Caco-2 (cell line): Measurements from ENCODE around the gene JAK1. TPM values are rescaled to one million over a fixed set of nuclear protein-coding genes. Genes with fewer than 3 reads are reported as not detected.
"Not testable (repeated sequence)": the region's sequence is repeated elsewhere in the genome, so short reads cannot be mapped to it uniquely, and the experiment has no call there.

Experiments used
- BruUV-seq: library from RNA; stranded (reverse); fragments of 400-500 nt; replicated peaks from 2 replicates; lab custom pipeline; 2021; lab: Mats Ljungman, UMichigan
- CTCF ChIA-PET: fragments of 300-600 bp; sonication (Branson Sonifier 250); formaldehyde crosslinking; loops from one replicate; lab custom pipeline; 2022; ENCODE audit warnings: antibody characterized with exemption; lab: Charles Lee
- POLR2A ChIA-PET: fragments of 300-600 bp; sonication (Branson Sonifier 250); formaldehyde crosslinking; loops from one replicate; lab custom pipeline; 2022; ENCODE audit warnings: antibody characterized with exemption; lab: Charles Lee
- DNase-seq, 2 experiments: peaks; one replicate each; pipeline versions ENCODE4 v3.0.0 to v3.0.0-alpha.2; 2020 to 2022
- H3K27me3 ChIP-seq: replicated peaks from 2 replicates; pipeline ENCODE4 v1.6.0; 2011; ENCODE audit warnings: low read length; ENCODE audit not compliant: control insufficient read depth, insufficient read depth
- H3K36me3 ChIP-seq: 2 replicates; pipeline ENCODE4 v1.5.1; 2011; ENCODE audit warnings: low read length; ENCODE audit not compliant: control insufficient read depth, insufficient read depth
- H3K4me1 ChIP-seq: fragments of 250-450 bp; sonication (Bioruptor Pico); 2 replicates; pipeline ENCODE4 v1.5.1; 2020; ENCODE audit warnings: mild to moderate bottlenecking
- H3K4me3 ChIP-seq: 2 replicates; pipeline ENCODE4 v1.5.1; 2011; ENCODE audit warnings: low read depth, mild to moderate bottlenecking, control low read depth, low read length
- H3K9me3 ChIP-seq: fragments of 250-450 bp; sonication (Bioruptor Pico); 2 replicates; pipeline ENCODE4 v1.5.1; 2020; ENCODE audit warnings: mild to moderate bottlenecking, moderate library complexity
- H3K27ac Mint-ChIP-seq: one replicate; pipeline ENCODE4 v1.8.0; 2022; ENCODE audit warnings: mixed read lengths; ENCODE audit not compliant: unreplicated experiment
- H3K27me3 Mint-ChIP-seq: one replicate; pipeline ENCODE4 v1.8.0; 2022; ENCODE audit warnings: mixed read lengths; ENCODE audit not compliant: insufficient read depth, unreplicated experiment
- H3K36me3 Mint-ChIP-seq: one replicate; pipeline ENCODE4 v1.8.0; 2022; ENCODE audit warnings: mild to moderate bottlenecking, mixed read lengths; ENCODE audit not compliant: insufficient read depth, unreplicated experiment
- H3K4me1 Mint-ChIP-seq: one replicate; pipeline ENCODE4 v1.8.0; 2022; ENCODE audit warnings: low read depth, mixed read lengths; ENCODE audit not compliant: unreplicated experiment
- H3K4me3 Mint-ChIP-seq: one replicate; pipeline ENCODE4 v1.8.0; 2022; ENCODE audit warnings: mild to moderate bottlenecking, moderate library complexity, mixed read lengths; ENCODE audit not compliant: unreplicated experiment
- H3K9me3 Mint-ChIP-seq: one replicate; pipeline ENCODE4 v1.8.0; 2022; ENCODE audit warnings: mixed read lengths; ENCODE audit not compliant: unreplicated experiment
- intact Hi-C: fragments of 100-400 bp; cut with micrococcal nuclease; formaldehyde crosslinking; loops from one replicate; pipeline ENCODE4 v1.10.0; 2022; ENCODE audit not compliant: unreplicated experiment
- total RNA-seq: library from RNA; stranded (reverse); gene quantifications from 2 replicates; pipeline ENCODE4 v1.2.3, GENCODE V29; 2022
- TF ChIP-seq, protein P1 (sequence below), 2 experiments: fragments of 200-600 bp in 1 of 2; IDR thresholded peaks; 1 replicate in 1 of 2; 2 replicates in 1 of 2; pipeline versions ENCODE4 v1.5.1 to v1.8.0; 2011 to 2022; ENCODE audit warnings: antibody characterized with exemption in 1 of 2, control low read depth in 1 of 2, inconsistent platforms in 1 of 2, low read depth in 1 of 2, low read length in 1 of 2, mild to moderate bottlenecking in 1 of 2, moderate library complexity in 1 of 2; ENCODE audit not compliant: insufficient read depth in 1 of 2, severe bottlenecking in 1 of 2, unreplicated experiment in 1 of 2

Gene JAK1
- total RNA-seq, 1 experiment from 2014 or later = 35.5 TPM

DNA sequence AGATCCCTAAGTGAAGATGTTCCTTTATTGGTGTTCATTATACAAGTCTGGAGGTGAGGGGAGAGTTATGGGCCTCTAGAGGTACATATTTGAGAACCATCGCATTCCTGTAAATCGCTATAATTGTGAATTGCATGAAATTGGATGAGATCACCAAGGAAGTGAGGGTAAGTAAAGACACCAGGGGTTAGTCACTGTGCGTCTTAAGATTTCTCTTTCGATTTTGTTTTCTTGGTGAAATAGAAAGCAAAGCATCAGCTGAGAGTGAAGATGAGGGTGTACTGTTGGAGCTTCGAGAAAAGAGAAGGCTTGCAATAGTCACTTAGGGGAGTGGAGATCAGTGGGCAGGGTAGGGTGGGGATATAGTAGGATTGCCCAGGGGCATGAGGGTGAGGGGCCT is 139.4 kb downstream of the JAK1 start:
- Mint-ChIP-seq H3K4me3 (no peak overlapping the region), H3K9me3 (no peaks in the 10 kb centered on the region), H3K27ac (no peak overlapping the region), H3K36me3 (peaks cover 13% of the 10 kb centered on the region), H3K27me3 (no peaks in the 10 kb centered on the region), H3K4me1 (peaks cover 12% of the 10 kb centered on the region)
- Histone ChIP-seq H3K36me3 (no peaks in the 10 kb centered on the region), H3K27me3 (no peaks in the 10 kb centered on the region), H3K9me3 (no peaks in the 10 kb centered on the region), H3K4me1 (no peaks in the 10 kb centered on the region), H3K4me3 (no peak overlapping the region)
- TF ChIP-seq, protein P1, sequence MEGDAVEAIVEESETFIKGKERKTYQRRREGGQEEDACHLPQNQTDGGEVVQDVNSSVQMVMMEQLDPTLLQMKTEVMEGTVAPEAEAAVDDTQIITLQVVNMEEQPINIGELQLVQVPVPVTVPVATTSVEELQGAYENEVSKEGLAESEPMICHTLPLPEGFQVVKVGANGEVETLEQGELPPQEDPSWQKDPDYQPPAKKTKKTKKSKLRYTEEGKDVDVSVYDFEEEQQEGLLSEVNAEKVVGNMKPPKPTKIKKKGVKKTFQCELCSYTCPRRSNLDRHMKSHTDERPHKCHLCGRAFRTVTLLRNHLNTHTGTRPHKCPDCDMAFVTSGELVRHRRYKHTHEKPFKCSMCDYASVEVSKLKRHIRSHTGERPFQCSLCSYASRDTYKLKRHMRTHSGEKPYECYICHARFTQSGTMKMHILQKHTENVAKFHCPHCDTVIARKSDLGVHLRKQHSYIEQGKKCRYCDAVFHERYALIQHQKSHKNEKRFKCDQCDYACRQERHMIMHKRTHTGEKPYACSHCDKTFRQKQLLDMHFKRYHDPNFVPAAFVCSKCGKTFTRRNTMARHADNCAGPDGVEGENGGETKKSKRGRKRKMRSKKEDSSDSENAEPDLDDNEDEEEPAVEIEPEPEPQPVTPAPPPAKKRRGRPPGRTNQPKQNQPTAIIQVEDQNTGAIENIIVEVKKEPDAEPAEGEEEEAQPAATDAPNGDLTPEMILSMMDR (IDR thresholded peaks at IDR 0.05; ENCODE audit: insufficient read depth in 1 of 2, low read depth in 1 of 2, low read length in 1 of 2, severe bottlenecking in 1 of 2, unreplicated experiment in 1 of 2) = no peak
- DNase-seq = no peak
- POLR2A ChIA-PET = no interaction called here
- BruUV-seq = no TSS peak
- CTCF ChIA-PET = interaction anchor here (0.5 kb wide), 1 partner anchor 556 kb away, joined by 3 read pairs; no protein-coding TSS in a partner anchor
- intact Hi-C loops = loop anchor here (10.0 kb wide), 1 partner anchor 282 kb away; no protein-coding TSS in a partner anchor

DNA sequence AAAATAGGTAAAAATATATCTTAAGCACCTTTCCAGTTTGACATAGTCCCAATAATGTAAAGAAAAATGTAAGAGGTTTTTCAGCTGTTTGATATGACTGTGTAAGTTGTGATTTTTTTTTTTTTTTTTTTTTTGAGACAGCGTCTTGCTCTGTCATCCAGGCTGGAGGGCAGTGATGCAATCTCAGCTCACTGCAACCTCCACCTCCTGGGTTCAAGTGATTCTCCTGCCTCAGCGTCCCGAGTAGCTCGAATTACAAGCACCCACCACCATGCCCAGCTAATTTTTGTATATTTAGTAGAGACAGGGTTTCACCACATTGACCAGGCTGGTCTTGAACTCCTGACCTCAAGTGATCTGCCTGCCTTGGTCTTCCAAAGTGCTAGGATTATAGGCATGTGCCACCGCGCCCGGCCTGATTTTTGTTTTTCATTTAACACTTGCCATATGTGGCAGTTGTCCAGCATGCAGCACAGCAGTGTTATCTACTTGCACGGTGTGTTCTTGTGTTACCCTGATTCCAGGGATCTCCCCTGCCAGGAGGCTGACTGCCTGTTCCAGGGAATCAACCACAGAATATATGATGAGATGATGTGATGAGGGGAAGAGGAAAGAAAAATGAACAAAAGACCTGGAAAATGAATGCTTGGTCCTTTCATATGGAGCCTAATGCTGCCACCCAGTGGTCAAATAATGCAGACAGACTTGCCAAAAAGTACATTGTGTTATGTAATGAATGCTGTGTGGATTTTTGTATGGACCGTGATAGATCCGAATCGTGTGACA is 142.5 kb downstream of the JAK1 start:
- H3K4me1 Mint-ChIP-seq = peaks cover 12% of the 10 kb centered on the region
- no peaks in the 10 kb centered on the region for H3K27me3 Mint-ChIP-seq
- no TSS peak for BruUV-seq
- Histone ChIP-seq H3K4me1 (no peaks in the 10 kb centered on the region), H3K36me3 (no peaks in the 10 kb centered on the region), H3K9me3 (no peaks in the 10 kb centered on the region), H3K4me3 (no peak overlapping the region), H3K27me3 (no peaks in the 10 kb centered on the region)
- TF ChIP-seq, protein P1 (IDR thresholded peaks at IDR 0.05; ENCODE audit: insufficient read depth in 1 of 2, low read depth in 1 of 2, low read length in 1 of 2, severe bottlenecking in 1 of 2, unreplicated experiment in 1 of 2) = peak; percentile 41 to 60
- no peak overlapping the region for H3K27ac Mint-ChIP-seq
- intact Hi-C loops = loop anchor here (1.0 to 10.0 kb wide), 4 partner anchors 79 to 322 kb away; partner anchors contain the start of gene RAVER2
- ChIA-PET POLR2A (no interaction called here), CTCF (interaction anchor here (0.7 kb wide), 3 partner anchors 11 to 497 kb away, joined by 3 to 4 read pairs (median 3); no protein-coding TSS in a partner anchor)
- no peaks in the 10 kb centered on the region for H3K9me3 Mint-ChIP-seq
- H3K36me3 Mint-ChIP-seq = peaks cover 13% of the 10 kb centered on the region
- no peak overlapping the region for H3K4me3 Mint-ChIP-seq
- peak; percentile 56 to 60 for DNase-seq

DNA sequence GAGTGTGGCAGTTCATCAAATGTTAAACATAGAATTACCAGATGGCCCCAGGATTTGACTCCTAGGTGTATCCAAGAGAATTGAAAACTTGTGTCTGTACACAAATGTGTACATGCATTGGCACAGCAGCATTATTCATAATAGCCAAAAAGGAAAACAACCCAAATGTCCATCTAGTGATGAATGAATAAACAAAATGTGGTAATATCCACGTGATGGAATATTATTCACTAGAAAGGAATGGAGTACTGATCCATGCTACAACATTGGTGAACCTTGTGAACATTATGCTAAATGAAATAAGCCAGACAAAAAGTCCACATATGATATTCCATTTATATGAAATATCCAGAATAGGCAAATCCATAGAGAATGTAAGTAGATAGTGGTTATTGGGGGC is 143.7 kb downstream of the JAK1 start:
- Mint-ChIP-seq H3K27me3 (no peaks in the 10 kb centered on the region), H3K27ac (no peak overlapping the region), H3K4me3 (no peak overlapping the region), H3K9me3 (no peaks in the 10 kb centered on the region), H3K36me3 (peaks cover 13% of the 10 kb centered on the region), H3K4me1 (peaks cover 12% of the 10 kb centered on the region)
- Histone ChIP-seq H3K9me3 (no peaks in the 10 kb centered on the region), H3K4me3 (no peak overlapping the region), H3K27me3 (no peaks in the 10 kb centered on the region), H3K4me1 (no peaks in the 10 kb centered on the region), H3K36me3 (no peaks in the 10 kb centered on the region)
- ChIA-PET CTCF (no interaction called here), POLR2A (no interaction called here)
- intact Hi-C loops = loop anchor here (5.0 to 10.0 kb wide), 2 partner anchors 278 to 320 kb away; no protein-coding TSS in a partner anchor
- BruUV-seq = no TSS peak
- TF ChIP-seq, protein P1 (IDR thresholded peaks at IDR 0.05; ENCODE audit: insufficient read depth in 1 of 2, low read depth in 1 of 2, low read length in 1 of 2, severe bottlenecking in 1 of 2, unreplicated experiment in 1 of 2) = no peak
- DNase-seq = no peak

DNA sequence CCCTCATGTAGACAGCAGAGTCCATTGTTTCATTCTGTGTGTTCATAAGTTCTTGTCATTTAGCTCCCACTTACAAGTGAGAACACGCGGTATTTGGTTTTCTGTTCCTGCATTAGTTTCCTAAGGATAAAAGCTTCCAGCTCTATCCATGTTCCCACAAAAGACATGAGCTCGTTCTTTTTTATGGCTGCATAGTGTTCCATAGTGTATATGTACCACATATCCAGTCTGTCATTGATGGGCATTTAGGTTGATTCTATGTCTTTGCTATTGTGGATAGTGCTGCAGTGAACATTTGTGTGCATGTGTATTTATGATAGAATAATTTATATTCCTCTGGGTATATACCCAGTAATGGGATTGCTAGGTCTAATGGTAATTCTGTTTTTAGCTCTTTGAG is 145.8 kb downstream of the JAK1 start:
- H3K36me3 ChIP-seq, DNase-seq, H3K9me3 ChIP-seq, H3K4me1 Mint-ChIP-seq, H3K9me3 Mint-ChIP-seq, H3K4me1 ChIP-seq, H3K36me3 Mint-ChIP-seq, BruUV-seq, H3K27me3 ChIP-seq, H3K27me3 Mint-ChIP-seq, H3K4me3 ChIP-seq, H3K4me3 Mint-ChIP-seq, H3K27ac Mint-ChIP-seq, POLR2A ChIA-PET: not testable (repeated sequence)
- CTCF ChIA-PET = interaction anchor here (0.6 kb wide), 1 partner anchor 263 kb away, joined by 3 read pairs; no protein-coding TSS in a partner anchor
- intact Hi-C loops = loop anchor here (5.0 to 10.0 kb wide), 2 partner anchors 276 to 318 kb away; no protein-coding TSS in a partner anchor
